Urothelium cell line (cell line): ENCODE data around the gene SLC9A7.
A peak's percentile ranks its signal among the peaks of the same experiment; 100 is the strongest.

Experiments
- DNase-seq: peaks from one replicate; pipeline ENCODE4 v3.0.0; 2011; ENCODE audit warnings: low spot score, mixed read lengths
- FAIRE-seq: peaks from 2 replicates; lab custom pipeline; 2011; peaks lifted over from hg19 to GRCh38; lab: Jason Lieb, UNC

The SLC9A7 gene

GRCh38 chrX:46707274-46707965 is 51.5 kb downstream of the SLC9A7 start:
- FAIRE-seq, result no peak
- no peak for DNase-seq

GRCh38 chrX:46704767-46705386 is 54.0 kb downstream of the SLC9A7 start:
- DNase-seq (no peak), FAIRE-seq (no peak)

DNA sequence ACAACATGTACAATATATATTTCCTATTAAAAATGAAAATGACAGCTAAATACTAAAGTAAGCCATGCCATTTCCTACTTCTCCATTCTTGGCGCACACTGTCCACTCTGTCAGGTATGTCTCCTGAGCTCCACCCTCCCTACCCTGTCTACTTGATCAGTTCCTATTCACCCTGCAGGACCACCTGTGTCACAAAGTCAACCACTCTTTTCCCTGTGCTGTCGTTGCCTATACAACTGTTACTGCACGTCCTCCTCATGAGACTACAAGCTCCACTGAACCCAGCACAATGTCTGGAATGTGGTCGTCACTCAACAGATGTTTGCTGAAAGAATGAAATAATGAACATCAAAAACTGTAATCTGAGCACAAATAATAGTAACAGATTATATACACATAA is 54.9 kb downstream of the SLC9A7 start:
- FAIRE-seq (no peak), DNase-seq (no peak)

GRCh38 chrX:46698691-46699090 is 60.2 kb downstream of the SLC9A7 start:
- FAIRE-seq (no peak), DNase-seq (no peak)

DNA sequence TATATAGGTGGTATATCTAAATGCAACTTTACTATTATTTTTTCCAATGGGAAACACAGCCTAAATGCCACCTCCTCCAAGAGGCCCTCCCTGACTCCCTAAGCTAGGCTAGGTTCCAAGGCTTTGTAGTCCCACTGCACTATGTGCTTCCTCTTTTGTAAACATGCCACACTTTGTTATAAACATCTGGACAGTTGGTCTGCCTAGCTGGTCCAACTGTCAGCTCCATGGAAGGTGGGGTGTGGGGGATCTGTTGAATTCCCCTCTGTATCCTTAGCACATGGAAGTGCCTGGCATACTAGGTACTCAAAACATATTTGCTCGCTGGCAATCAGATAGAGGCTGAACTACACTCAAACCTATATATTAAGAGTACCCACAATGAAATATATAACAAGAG is 63.4 kb downstream of the SLC9A7 start:
- no peak for FAIRE-seq
- DNase-seq, result no peak

GRCh38 chrX:46694549-46694948 is 64.4 kb downstream of the SLC9A7 start:
- no peak for FAIRE-seq

DNA sequence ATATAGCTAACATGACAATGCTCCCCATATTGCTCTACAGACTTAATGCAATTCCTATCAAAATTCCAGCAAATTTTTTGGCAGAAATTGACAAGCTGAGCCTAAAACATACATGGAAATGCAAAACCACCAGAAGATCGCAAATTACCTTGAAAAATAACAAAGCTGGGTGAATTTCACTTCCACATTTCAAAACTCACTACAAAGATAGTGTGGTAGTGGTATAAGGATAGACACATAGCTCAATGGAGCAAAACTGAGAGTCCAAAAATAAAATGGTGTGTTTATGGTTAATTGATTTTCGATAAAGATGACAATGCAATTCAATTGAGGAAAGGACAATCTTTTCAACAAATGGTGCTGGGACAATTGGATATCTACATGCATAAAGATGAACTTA is 65.8 kb downstream of the SLC9A7 start:
- no peak for FAIRE-seq
- DNase-seq, result no peak

More at GRCh38 chrX:46694549-46694948, 64.4 kb downstream of the SLC9A7 start:
- DNase-seq, result no peak

DNA sequence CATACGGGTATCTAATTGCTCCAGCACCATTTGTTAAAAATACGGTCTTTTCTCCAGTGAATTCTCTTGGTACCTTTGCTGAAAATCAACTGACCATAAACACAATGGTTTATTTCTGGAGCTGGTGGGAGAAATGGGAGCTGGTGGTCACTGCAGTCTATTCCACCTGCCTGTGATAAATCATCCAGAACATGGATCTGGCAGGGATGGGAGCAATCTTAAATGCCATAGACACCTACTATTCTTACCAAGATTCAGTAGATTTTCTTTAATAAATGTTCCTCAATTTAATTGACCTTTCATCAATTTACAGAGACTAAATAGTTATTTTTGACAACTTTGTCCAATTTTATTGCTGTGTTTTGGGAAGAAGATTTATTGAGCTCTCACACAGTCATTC is 68.1 kb downstream of the SLC9A7 start:
- DNase-seq, result no peak
- FAIRE-seq, result no peak

GRCh38 chrX:46687619-46688018 is 71.3 kb downstream of the SLC9A7 start:
- DNase-seq, result no peak
- FAIRE-seq, result no peak

GRCh38 chrX:46686003-46686645 is 72.8 kb downstream of the SLC9A7 start:
- FAIRE-seq, result no peak
- peak; percentile 34 for DNase-seq

- FAIRE-seq (no peak), DNase-seq (no peak)
These were observed 75.9 kb downstream of the SLC9A7 start for GRCh38 chrX:46683048-46683447.

GRCh38 chrX:46681849-46682248 is 77.1 kb downstream of the SLC9A7 start:
- DNase-seq (no peak), FAIRE-seq (no peak)

DNA sequence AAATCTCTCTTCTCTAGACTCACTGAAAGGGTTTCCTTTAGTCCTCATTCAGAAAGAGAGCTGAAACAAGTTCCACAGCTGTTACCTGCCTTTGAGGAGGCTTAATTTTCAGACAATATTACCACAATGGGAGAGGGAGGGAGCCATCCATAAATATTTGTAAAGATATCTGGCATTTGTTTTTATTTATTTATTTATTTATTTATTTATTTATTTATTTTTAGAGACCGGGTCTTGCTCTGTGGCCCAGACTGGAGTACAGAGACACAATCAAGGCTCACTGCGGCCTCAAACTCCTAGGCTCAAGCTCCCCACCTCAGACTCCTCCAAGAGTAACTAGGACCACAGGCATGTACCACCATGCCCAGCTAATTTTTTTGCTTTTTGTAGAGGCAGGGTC is 80.7 kb downstream of the SLC9A7 start:
- no peak for FAIRE-seq

GRCh38 chrX:46676399-46677356 is 82.2 kb downstream of the SLC9A7 start:
- FAIRE-seq, result no peak
- no peak for DNase-seq

More for the DNA sequence above, 80.7 kb downstream of the SLC9A7 start:
- DNase-seq, result no peak

GRCh38 chrX:46673620-46674359 is 85.1 kb downstream of the SLC9A7 start:
- no peak for FAIRE-seq
- DNase-seq, result no peak

- no peak for FAIRE-seq
- DNase-seq, result no peak
These were observed 88.6 kb downstream of the SLC9A7 start for GRCh38 chrX:46670316-46670715.

DNA sequence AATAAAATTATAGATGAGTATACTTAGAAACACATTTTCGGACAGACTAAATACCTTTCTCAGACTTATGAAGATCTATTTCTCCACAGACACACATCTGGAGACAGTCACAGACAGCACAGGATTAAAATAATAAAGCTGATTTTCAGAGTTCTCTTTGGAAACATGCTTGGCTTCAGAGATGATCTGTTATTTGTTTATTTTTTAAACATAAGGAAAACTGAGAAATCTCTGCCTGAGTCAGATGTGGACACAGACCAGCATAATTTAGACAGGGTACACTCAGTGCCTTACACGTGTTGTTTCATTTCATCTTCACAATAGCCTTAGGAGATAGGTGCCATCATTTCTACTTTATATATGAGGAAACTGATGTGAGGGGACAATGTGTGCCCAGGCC is 92.1 kb downstream of the SLC9A7 start:
- DNase-seq (no peak), FAIRE-seq (no peak)

DNA sequence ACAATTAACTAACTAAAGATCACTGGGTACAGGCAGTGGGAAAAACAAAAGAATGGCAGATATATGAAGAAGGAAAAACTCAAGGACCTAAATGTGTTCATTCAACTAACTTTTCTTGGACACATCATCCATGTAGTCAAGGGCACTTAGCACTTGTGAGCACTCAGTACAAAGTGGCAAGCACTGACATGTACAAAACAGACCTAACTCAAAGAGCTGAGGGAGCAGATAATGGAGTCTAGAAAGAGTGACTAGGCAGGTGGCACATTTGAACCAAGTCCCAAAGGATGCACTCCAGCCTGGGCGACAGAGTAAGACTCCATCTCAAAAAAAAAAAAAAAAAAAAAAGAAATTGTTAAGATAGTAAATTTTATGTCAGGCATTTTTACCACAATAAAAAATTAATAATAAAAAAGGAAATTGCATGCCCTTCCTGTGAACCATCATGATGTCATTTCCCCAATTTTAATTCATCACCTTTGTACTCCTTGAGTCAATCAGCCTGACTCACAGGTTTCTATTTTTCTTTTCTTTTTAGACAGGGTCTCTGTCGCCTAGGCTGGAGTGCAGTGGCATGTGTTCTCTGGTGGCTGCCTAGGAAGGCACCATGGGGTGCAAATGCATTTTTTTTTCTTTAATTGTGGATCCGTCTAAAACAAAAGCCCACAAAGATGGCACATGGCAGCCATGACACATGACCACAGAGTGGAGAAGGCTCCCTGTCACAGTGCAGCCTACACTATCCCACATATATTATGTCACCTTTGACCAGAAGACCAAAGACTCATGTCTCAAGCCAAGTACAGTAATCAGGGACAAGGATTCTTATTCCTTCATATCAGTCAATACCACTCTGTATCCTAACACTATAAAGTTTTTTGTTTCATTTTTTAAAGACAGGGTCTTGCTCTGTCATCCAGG is 93.4 kb downstream of the SLC9A7 start:
- DNase-seq (no peak), FAIRE-seq (no peak)

GRCh38 chrX:46662188-46662958 is 96.5 kb downstream of the SLC9A7 start:
- DNase-seq (no peak), FAIRE-seq (no peak)
